H9 (cell line): ENCODE results near the gene MRM1. TPM values are rescaled to one million over a fixed set of nuclear protein-coding genes. Genes with fewer than 3 reads are reported as not detected.

ENCODE experiments used
- DNase-seq: peaks from one replicate; pipeline ENCODE4 v3.0.0-alpha.2; 2017
- H2AFZ ChIP-seq: one replicate; pipeline ENCODE4 v1.6.1; 2013; ENCODE audit warnings: mild to moderate bottlenecking, low read length, control low read depth, moderate library complexity
- H2AK5ac ChIP-seq: 2 replicates; pipeline ENCODE4 v1.6.1; 2013; ENCODE audit warnings: low read length, control low read depth, mixed read lengths; ENCODE audit not compliant: insufficient read length
- H2BK120ac ChIP-seq: one replicate; pipeline ENCODE4 v1.6.1; 2013; ENCODE audit warnings: low read depth, mild to moderate bottlenecking, low read length, control low read depth, inconsistent platforms; ENCODE audit not compliant: poor library complexity, severe bottlenecking
- H2BK12ac ChIP-seq: 2 replicates; pipeline ENCODE4 v1.6.1; 2013; ENCODE audit warnings: low read length, control low read depth, mixed read lengths, low read depth; ENCODE audit not compliant: insufficient read length
- H2BK15ac ChIP-seq: 2 replicates; pipeline ENCODE4 v1.6.1; 2013; ENCODE audit warnings: low read depth, low read length, control low read depth
- H2BK20ac ChIP-seq: one replicate; pipeline ENCODE4 v1.6.1; 2013; ENCODE audit warnings: low read depth, mild to moderate bottlenecking, low read length, control low read depth, inconsistent platforms; ENCODE audit not compliant: poor library complexity, severe bottlenecking
- H2BK5ac ChIP-seq: 2 replicates; pipeline ENCODE4 v1.6.1; 2013; ENCODE audit warnings: low read length, control low read depth, mixed read lengths; ENCODE audit not compliant: insufficient read length
- H3K14ac ChIP-seq: 2 replicates; pipeline ENCODE4 v1.6.1; 2013; ENCODE audit warnings: low read length, control low read depth; ENCODE audit not compliant: insufficient read depth
- H3K18ac ChIP-seq: 2 replicates; pipeline ENCODE4 v1.6.1; 2013; ENCODE audit warnings: low read depth, mild to moderate bottlenecking, mixed read lengths, low read length, control low read depth; ENCODE audit not compliant: insufficient read length
- H3K23ac ChIP-seq: 2 replicates; pipeline ENCODE4 v1.6.1; 2013; ENCODE audit warnings: low read length, control low read depth, mixed read lengths, low read depth; ENCODE audit not compliant: insufficient read length
- H3K23me2 ChIP-seq: 2 replicates; pipeline ENCODE4 v1.6.1; 2013; ENCODE audit warnings: low read depth, mild to moderate bottlenecking, mixed read lengths, low read length, control low read depth; ENCODE audit not compliant: insufficient read length, poor library complexity, severe bottlenecking
- H3K27ac ChIP-seq: 2 replicates; pipeline ENCODE4 v1.5.1; 2013; ENCODE audit warnings: low read length, control low read depth, mixed read lengths, low read depth; ENCODE audit not compliant: insufficient read length
- H3K27me3 ChIP-seq: 2 replicates; pipeline ENCODE4 v1.6.1; 2013; ENCODE audit warnings: low read length, control low read depth, inconsistent platforms; ENCODE audit not compliant: insufficient read depth
- H3K4ac ChIP-seq: 2 replicates; pipeline ENCODE4 v1.6.1; 2013; ENCODE audit warnings: low read depth, mild to moderate bottlenecking, control low read depth, inconsistent platforms, low read length, moderate library complexity
- H3K4me1 ChIP-seq: 2 replicates; pipeline ENCODE4 v1.6.1; 2013; ENCODE audit warnings: low read length, control low read depth, inconsistent platforms; ENCODE audit not compliant: insufficient read depth
- H3K4me2 ChIP-seq: 2 replicates; pipeline ENCODE4 v1.6.1; 2013; ENCODE audit warnings: low read length, control low read depth, mixed read lengths; ENCODE audit not compliant: insufficient read length, insufficient read depth
- H3K56ac ChIP-seq: 2 replicates; pipeline ENCODE4 v1.6.1; 2013; ENCODE audit warnings: low read depth, mild to moderate bottlenecking, mixed read lengths, low read length, control low read depth; ENCODE audit not compliant: insufficient read length
- H3K79me1 ChIP-seq: 2 replicates; pipeline ENCODE4 v1.6.1; 2013; ENCODE audit warnings: low read depth, mild to moderate bottlenecking, moderate library complexity, low read length, control low read depth, inconsistent platforms; ENCODE audit not compliant: insufficient read depth, poor library complexity, severe bottlenecking
- H3K79me2 ChIP-seq: 2 replicates; pipeline ENCODE4 v1.6.1; 2013; ENCODE audit warnings: low read length, control low read depth, inconsistent platforms; ENCODE audit not compliant: insufficient read depth
- H3K9ac ChIP-seq: 2 replicates; pipeline ENCODE4 v1.6.1; 2013; ENCODE audit warnings: low read length, control low read depth, mixed read lengths; ENCODE audit not compliant: insufficient read length; ENCODE audit errors: extremely low read depth
- H3K9me3 ChIP-seq: one replicate; pipeline ENCODE4 v1.6.1; 2013; ENCODE audit warnings: low read depth, low read length, inconsistent platforms; ENCODE audit not compliant: control insufficient read depth
- H3T11ph ChIP-seq: one replicate; pipeline ENCODE4 v1.6.1; 2013; ENCODE audit warnings: mild to moderate bottlenecking, low read length, control low read depth, inconsistent platforms
- H4K20me1 ChIP-seq: one replicate; pipeline ENCODE4 v1.6.1; 2013; ENCODE audit not compliant: control insufficient read depth, insufficient read length, insufficient read depth
- H4K5ac ChIP-seq: 2 replicates; pipeline ENCODE4 v1.6.1; 2013; ENCODE audit warnings: low read depth, mild to moderate bottlenecking, mixed read lengths, low read length, control low read depth; ENCODE audit not compliant: insufficient read length
- H4K8ac ChIP-seq: replicated peaks from 2 replicates; pipeline ENCODE4 v1.6.1; 2013; ENCODE audit warnings: low read length, control low read depth, mixed read lengths, low read depth; ENCODE audit not compliant: insufficient read length
- H4K91ac ChIP-seq: 2 replicates; pipeline ENCODE4 v1.6.1; 2013; ENCODE audit warnings: low read depth, mild to moderate bottlenecking, moderate library complexity, mixed read lengths, low read length, control low read depth; ENCODE audit not compliant: insufficient read length
- H3K27ac Mint-ChIP-seq, 3 experiments: 2 replicates in 2 of 3; 3 replicates in 1 of 3; pipeline ENCODE4 v1.8.0; 2020 to 2021; ENCODE audit warnings: mixed read lengths in 3 of 3, mild to moderate bottlenecking in 1 of 3, moderate library complexity in 1 of 3
- H3K27me3 Mint-ChIP-seq: 2 replicates; pipeline ENCODE4 v1.8.0; 2021; ENCODE audit warnings: low read depth, mild to moderate bottlenecking, moderate library complexity, mixed read lengths
- H3K36me3 Mint-ChIP-seq, 3 experiments: 2 replicates in 2 of 3; 3 replicates in 1 of 3; pipeline ENCODE4 v1.8.0; 2020 to 2021; ENCODE audit warnings: low read depth in 3 of 3, mixed read lengths in 3 of 3; ENCODE audit not compliant: insufficient read depth in 1 of 3
- H3K4me1 Mint-ChIP-seq, 2 experiments: 2 replicates each; pipeline ENCODE4 v1.8.0; 2020; ENCODE audit warnings: mixed read lengths in 2 of 2
- H3K4me3 Mint-ChIP-seq, 2 experiments: 2 replicates in 1 of 2; 3 replicates in 1 of 2; pipeline ENCODE4 v1.8.0; 2020 to 2021; ENCODE audit warnings: mild to moderate bottlenecking in 2 of 2, mixed read lengths in 2 of 2, moderate library complexity in 1 of 2
- H3K9me3 Mint-ChIP-seq, 2 experiments: 2 replicates in 1 of 2; 3 replicates in 1 of 2; pipeline ENCODE4 v1.8.0; 2020; ENCODE audit warnings: mild to moderate bottlenecking in 2 of 2, mixed read lengths in 2 of 2, moderate library complexity in 1 of 2
- WGBS: extraction: QIAGEN DNeasy Blood & Tissue Kit; methylation state at CpG from one replicate; pipeline ENCODE4 v1.1.7; 2013; ENCODE audit warnings: missing lambda C conversion rate, low lambda C conversion rate, mixed read lengths; ENCODE audit not compliant: insufficient read length; ENCODE audit errors: extremely low coverage; 5-methylcytosine and 5-hydroxymethylcytosine counted together
- total RNA-seq: library from RNA; stranded (reverse); gene quantifications from 2 replicates; pipeline ENCODE4 v1.2.1, GENCODE V29; 2021
- TF ChIP-seq, protein P1 (sequence below): fragments of 200-600 bp; sonication (generic); conservative IDR thresholded peaks from 3 replicates; pipeline ENCODE4 v1.8.0; 2021; ENCODE audit warnings: antibody characterized with exemption, mild to moderate bottlenecking

Gene MRM1
- total RNA-seq, 1 experiment from 2014 or later, result 10.3 TPM

DNA sequence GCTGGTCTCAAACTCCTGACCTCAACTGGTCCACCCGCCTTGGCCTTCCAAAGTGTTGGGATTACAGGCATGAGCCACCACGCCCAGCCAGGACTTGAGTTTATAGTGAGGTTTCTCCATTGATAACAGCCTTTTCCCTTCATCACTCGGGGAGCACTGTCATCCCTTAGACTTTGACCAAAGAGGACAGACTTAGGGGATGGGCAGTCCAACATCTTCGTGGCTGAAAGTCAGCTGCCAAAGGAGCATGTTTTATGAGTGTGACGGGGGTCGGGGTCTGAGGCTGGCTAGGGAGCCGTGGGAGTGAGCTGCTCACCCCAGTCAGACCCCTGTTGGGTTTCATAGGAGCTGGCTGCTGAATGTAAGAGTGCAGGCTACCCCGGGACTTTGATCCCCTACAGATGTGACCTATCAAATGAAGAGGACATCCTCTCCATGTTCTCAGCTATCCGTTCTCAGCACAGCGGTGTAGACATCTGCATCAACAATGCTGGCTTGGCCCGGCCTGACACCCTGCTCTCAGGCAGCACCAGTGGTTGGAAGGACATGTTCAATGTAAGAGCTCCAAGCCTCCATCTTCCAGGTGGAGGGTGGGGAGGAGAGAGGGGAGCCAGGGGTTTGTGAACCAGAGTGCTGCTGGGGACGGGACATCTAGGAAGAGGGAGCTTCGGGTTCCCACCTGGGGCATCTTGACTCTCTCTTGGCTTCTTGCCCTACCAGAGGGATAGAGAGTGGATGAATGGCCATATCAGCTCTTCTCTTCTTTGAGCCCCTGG, 6.6 kb upstream of the MRM1 start:
- no peak for DNase-seq
- no peak overlapping the region for H4K5ac ChIP-seq
- no CpG with 5 or more reads among the region's 13 CpGs for WGBS
- no peak overlapping the region for H3K4me2 ChIP-seq
- no peak overlapping the region for H2AK5ac ChIP-seq
- no peak overlapping the region for H2BK20ac ChIP-seq
- H3K4me1 Mint-ChIP-seq, result peaks cover 25 to 27% of the 10 kb centered on the region in 2 experiments
- H3K4me3 Mint-ChIP-seq, result no peak overlapping the region
- H4K91ac ChIP-seq, result no peak overlapping the region
- no peaks in the 10 kb centered on the region for H3K79me2 ChIP-seq
- no peaks in the 10 kb centered on the region for H3K9me3 Mint-ChIP-seq
- H3K18ac ChIP-seq, result no peak overlapping the region
- H3K36me3 Mint-ChIP-seq, result peaks cover 9 to 35% (median 31%) of the 10 kb centered on the region in 3 experiments; a peak in 6 of 7 replicates
- H3K56ac ChIP-seq, result no peak overlapping the region
- peaks cover 8% of the 10 kb centered on the region for H3K23me2 ChIP-seq
- H3K27me3 Mint-ChIP-seq, result no peaks in the 10 kb centered on the region
- H3K9me3 ChIP-seq, result no peaks in the 10 kb centered on the region
- H3K79me1 ChIP-seq, result no peaks in the 10 kb centered on the region
- H3K4ac ChIP-seq, result no peak overlapping the region
- no peak overlapping the region for H3K27ac ChIP-seq
- no peaks in the 10 kb centered on the region for H4K20me1 ChIP-seq
- no peaks in the 10 kb centered on the region; the same call in 1 of the 2 replicates for H3K4me1 ChIP-seq
- H2AFZ ChIP-seq, result no peak overlapping the region
- no peak overlapping the region for H2BK5ac ChIP-seq
- no peaks in the 10 kb centered on the region for H3K27me3 ChIP-seq
- H3K9ac ChIP-seq, result no peak overlapping the region
- H2BK15ac ChIP-seq, result no peak overlapping the region
- H3K27ac Mint-ChIP-seq, result peak overlapping the region in 1 of 3 experiments; percentile 78; a peak in 2 of 7 replicates
- no peak overlapping the region for H4K8ac ChIP-seq
- H3T11ph ChIP-seq, result no peak overlapping the region
- TF ChIP-seq, protein P1, sequence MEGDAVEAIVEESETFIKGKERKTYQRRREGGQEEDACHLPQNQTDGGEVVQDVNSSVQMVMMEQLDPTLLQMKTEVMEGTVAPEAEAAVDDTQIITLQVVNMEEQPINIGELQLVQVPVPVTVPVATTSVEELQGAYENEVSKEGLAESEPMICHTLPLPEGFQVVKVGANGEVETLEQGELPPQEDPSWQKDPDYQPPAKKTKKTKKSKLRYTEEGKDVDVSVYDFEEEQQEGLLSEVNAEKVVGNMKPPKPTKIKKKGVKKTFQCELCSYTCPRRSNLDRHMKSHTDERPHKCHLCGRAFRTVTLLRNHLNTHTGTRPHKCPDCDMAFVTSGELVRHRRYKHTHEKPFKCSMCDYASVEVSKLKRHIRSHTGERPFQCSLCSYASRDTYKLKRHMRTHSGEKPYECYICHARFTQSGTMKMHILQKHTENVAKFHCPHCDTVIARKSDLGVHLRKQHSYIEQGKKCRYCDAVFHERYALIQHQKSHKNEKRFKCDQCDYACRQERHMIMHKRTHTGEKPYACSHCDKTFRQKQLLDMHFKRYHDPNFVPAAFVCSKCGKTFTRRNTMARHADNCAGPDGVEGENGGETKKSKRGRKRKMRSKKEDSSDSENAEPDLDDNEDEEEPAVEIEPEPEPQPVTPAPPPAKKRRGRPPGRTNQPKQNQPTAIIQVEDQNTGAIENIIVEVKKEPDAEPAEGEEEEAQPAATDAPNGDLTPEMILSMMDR, result no peak
- no peak overlapping the region for H3K14ac ChIP-seq
- no peak overlapping the region for H3K23ac ChIP-seq
- no peak overlapping the region for H2BK12ac ChIP-seq
- no peak overlapping the region for H2BK120ac ChIP-seq
